Activated gamma-delta T cell treated with anti-CD3 and anti-CD28 coated beads, Interleukin-2, amount 50 U/mL, for 16 hours (primary cell): ENCODE results near the gene DCAF5.
A peak's percentile ranks its signal among the peaks of the same experiment; 100 is the strongest.
"Not testable (repeated sequence)": the region's sequence is repeated elsewhere in the genome, so short reads cannot be mapped to it uniquely, and the experiment has no call there.

ENCODE experiments used
- DNase-seq: peaks from one replicate; pipeline ENCODE4 v3.0.0-alpha.2; 2020; ENCODE audit warnings: low read depth

DCAF5 gene

GRCh38 chr14:69152902-69153151, at the start of gene DCAF5:
Gene DCAF5, minus strand, starts transcription at chr14:69153119. Its CDS starts 141 bp downstream, at chr14:69152978.
- DNase-seq = peak; percentile 89

- no peak for DNase-seq
These were observed 46.9 kb upstream of the DCAF5 start for GRCh38 chr14:69199786-69200185.

DNA sequence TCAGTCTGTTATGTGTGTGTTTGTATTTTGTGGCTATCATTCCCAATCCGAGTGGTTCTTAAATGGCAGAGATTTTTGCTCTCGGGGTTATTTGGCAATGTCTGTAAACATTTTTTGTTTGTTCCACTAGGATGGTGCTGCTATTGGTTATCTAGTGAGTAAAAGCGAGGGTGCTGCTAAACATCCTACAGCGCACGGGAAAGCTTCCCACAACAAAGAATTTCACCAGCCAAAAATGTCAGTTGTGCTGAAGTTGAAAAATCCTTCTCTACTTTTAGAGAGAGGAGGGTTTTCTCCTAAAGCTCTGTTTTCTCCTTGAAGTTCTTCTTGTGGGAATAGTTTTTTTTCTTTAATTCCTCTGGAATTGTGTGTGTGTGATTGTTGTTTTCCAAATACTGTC, 40.8 kb upstream of the DCAF5 start:
- no peak for DNase-seq

DNA sequence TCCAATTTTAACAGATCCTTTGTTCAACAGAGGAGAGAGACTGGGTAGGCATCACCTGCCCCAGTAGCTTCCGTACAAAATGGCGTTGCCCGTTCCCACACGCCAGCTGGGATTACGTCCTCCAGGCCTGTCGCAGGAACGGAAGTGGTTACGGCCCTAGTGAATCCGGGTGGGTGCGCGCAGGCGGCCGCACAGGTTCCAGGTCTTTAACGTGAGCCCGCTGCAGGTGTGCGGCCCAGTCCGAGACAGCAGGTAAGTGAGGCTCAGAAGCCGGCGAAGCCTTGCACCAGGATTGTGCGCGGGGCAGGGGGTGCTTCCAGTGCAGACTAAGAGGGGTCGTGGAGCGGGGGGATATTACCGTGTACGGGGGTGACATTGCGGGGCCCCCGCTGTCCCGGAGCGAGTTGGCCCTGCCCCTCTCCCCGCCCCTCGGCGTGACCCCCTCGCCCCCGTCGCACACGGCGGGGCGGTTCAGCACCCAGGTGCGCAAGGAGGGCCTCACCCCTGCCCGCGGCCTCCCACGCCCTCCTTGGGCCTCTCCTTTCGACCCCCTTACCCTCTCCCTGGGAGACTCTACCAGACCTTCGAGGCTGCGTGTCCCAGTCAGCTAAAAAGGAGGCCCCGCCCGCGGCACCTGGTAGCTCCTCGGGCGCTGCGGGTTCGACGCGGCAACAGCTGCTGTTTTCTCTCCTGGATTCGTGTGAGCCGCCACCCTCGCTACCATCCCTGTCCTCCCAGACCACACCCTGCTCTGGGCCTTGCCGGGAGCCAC, 38.6 kb upstream of the DCAF5 start, which contains the start of gene EXD2:
Gene EXD2, plus strand, starts transcription at position 159 of the 772 bp plus-strand sequence. CDS start 17,973 bp downstream, outside the sequence.
- peak; percentile 57 for DNase-seq

GRCh38 chr14:69190191-69190590, 37.3 kb upstream of the DCAF5 start:
- DNase-seq = no peak

GRCh38 chr14:69183735-69184134, 30.8 kb upstream of the DCAF5 start:
- no peak for DNase-seq

- DNase-seq = not testable (repeated sequence)
These were observed 29.7 kb upstream of the DCAF5 start for GRCh38 chr14:69182580-69182979.

GRCh38 chr14:69181491-69181890, 28.6 kb upstream of the DCAF5 start:
- DNase-seq = no peak

GRCh38 chr14:69175130-69175529, 22.2 kb upstream of the DCAF5 start:
- DNase-seq = no peak

DNA sequence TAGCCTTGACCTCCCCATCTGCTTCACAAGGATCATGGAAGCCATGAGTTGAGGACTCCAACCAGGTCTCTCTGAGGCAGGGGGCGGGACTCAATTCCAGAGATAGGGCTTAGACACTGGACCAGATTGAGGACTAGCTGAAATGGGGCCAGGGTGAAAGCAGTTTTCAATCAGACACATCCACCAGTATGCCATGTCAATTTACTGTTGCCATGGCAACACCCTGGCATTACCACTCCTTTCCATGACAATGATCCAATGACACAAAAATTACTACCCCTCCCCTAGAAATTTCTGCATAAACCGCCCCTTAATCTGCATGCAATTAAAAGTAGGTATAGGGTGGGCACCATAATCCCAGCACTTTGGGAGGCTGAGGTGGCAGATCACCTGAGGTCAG, 18.6 kb upstream of the DCAF5 start:
- no peak for DNase-seq

DNA sequence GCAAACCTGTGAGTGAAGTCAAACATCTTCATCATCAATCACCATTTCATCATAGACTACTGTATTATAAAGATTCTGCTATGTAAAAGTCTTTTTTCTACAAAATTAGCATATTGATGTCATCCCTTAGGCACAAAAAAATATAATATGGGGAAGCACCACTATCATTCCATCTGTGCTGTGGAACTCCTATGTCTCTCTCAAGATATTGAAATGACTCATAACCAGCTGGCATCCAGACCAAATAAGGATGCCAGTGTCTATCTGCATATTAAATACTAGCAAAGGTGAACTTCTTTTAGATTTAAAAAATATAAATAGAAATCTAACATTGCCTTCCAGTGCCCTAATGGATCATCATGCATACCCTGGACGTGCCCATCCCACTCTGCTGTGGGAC, 17.9 kb upstream of the DCAF5 start:
- DNase-seq = no peak

GRCh38 chr14:69165787-69166186, 12.9 kb upstream of the DCAF5 start:
- not testable (repeated sequence) for DNase-seq

GRCh38 chr14:69161590-69161989, 8.7 kb upstream of the DCAF5 start:
- DNase-seq = no peak

DNA sequence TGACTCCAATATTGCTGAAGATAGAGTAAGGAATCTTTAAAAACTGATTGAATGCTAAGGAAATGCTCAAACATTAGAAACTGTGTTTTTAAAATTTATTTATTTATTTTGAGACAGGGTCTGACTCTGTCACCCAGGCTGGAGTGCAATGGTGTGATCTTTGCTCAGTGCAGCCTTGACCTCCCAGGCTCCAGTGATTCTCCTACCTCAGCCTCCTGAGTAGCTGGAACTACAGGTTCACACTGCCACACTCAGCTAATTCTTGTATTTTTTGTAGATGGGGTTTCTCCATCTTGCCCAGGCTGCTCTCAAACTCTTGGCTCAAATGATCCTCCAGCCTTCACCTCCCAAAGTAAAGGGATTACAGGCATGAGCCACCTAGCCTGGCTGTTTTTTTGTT, 3.3 kb upstream of the DCAF5 start:
- DNase-seq = no peak

DNA sequence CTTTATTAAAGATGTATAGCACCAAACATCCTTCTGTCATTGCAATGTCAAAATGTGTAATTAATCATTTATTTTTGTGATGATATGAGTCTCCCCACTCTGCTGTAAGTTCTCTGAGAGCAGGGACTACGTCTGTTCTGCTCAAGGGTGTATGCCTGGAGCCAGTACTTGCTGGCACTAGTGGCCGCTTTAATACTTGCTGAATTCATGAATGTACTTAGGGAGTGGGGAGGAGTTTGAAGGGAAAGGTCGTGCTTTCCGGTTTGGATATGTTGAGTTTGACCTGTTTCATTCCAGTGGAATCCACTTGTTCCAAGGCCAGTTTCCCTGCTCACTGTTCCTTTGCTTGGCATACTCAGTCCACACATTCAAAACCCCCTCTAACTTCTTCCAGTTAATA, 1.9 kb upstream of the DCAF5 start:
- no peak for DNase-seq

- no peak for DNase-seq
These were observed 953 bp upstream of the DCAF5 start for GRCh38 chr14:69153873-69154270.

DNA sequence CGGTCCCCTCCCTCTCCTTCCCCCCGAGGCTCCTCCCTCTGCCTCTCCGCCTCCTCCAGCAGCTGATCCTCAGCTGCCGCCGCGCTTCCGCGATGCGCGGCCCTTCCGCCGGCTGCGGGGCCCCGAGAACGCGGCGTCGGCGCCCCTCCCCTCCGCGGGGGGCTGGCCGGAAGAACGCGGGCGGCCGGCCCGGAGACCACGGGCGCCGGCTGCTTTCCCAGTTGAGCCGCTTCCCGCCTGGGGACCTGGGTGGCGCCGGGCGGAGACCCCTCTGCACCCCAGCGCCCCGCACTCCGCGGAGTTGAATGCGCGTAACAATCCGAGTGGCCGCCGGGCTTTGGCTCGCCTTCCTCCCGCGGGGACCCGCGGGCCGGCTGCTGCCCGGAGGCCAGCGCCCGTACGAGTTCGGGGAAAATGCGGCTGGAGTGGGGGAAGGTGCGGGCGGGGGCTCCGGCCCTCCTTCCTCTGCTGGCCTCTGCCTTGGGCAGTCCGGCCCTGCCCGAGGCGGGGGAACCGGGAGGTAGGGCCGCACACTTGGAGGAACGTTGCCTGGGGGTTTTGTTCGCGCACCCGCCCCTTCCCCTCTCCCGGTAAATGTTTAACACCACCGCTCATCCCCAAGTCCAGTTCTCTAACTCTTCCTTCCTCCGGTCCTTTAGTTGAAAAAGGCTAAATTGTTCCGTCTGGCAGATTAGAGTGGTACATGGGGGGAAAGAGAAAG, 393 bp upstream of the DCAF5 start:
- DNase-seq = no peak

- peak; percentile 28 for DNase-seq
These were observed 578 bp downstream of the DCAF5 start for GRCh38 chr14:69152181-69152901.

- DNase-seq = peak; percentile 67
These were observed 1.3 kb downstream of the DCAF5 start for GRCh38 chr14:69151458-69152180.

GRCh38 chr14:69149461-69150244, 3.3 kb downstream of the DCAF5 start:
- no peak for DNase-seq

- no peak for DNase-seq
These were observed 10.8 kb downstream of the DCAF5 start for GRCh38 chr14:69142101-69142500.

DNA sequence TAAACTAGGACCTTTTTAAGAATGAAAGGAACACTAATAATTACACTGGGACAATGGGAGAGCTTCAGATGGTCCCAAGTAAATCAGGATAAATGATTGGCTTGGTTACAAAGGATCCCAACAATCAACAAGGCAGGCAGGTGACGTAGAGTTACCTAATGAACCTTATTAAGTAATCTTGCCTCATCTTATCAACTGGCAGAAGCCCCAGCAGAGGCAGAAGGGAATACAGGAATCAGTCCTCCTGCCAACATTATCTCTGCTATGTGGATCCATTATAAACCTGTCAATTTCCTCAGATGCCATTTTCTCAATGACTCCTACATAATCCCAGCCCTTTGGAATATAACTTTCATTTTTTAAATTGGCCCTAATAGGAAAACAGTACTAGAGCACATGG, 11.4 kb downstream of the DCAF5 start:
- DNase-seq = no peak
